Fibroblast of pulmonary artery (primary cell): ENCODE measurements around the gene PDHX.
A peak's percentile ranks its signal among the peaks of the same experiment; 100 is the strongest.
"Not testable (repeated sequence)": the region's sequence is repeated elsewhere in the genome, so short reads cannot be mapped to it uniquely, and the experiment has no call there.

Source experiments
- DNase-seq: peaks from one replicate; pipeline ENCODE4 v3.0.0-alpha.2; 2010; ENCODE audit warnings: low read depth
- H3K4me3 ChIP-seq: replicated peaks from 2 replicates; pipeline ENCODE4 v1.5.1; 2011; ENCODE audit warnings: low read depth, mild to moderate bottlenecking, control low read depth, low read length, moderate library complexity
- TF ChIP-seq, protein P1 (sequence below): IDR thresholded peaks from 2 replicates; pipeline ENCODE4 v1.5.1; 2011; ENCODE audit warnings: mild to moderate bottlenecking, control low read depth, low read length, inconsistent platforms; ENCODE audit errors: missing control alignments

Gene PDHX

DNA sequence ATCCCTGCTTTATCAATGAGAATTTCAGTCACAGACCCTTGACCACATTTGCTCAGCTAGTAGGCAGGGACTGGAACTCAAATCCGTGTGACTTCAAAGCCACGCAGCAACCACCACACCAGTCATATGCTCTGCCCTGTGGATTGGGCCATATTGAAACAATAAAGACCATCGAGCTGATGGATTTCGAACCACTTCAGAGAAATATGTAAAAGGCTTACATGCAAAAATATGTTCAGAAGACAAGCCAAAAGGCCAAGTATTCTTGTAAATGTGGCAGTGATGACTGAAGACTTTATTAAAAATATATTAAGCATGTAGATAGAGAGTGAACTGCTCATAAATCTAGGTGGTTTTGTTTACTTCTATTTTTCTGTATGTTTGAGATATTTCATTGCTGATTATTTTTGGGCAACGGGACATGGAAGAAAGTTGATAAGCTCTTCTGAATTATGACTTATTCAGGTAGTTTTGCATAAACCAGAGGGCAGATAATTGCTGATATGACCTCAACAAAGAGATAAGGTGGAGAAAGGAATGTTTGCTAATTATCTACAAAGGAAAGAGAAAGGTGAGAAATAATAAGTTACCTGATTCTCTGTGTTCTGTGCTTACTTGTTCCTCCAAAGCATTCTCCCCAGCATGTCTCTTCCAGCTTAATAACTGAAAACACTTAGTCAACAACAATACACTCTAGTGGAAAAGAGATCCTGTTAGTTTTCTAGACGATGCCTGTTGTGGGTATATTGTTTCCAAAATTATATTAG is 99.4 kb downstream of the PDHX start:
- TF ChIP-seq, protein P1, sequence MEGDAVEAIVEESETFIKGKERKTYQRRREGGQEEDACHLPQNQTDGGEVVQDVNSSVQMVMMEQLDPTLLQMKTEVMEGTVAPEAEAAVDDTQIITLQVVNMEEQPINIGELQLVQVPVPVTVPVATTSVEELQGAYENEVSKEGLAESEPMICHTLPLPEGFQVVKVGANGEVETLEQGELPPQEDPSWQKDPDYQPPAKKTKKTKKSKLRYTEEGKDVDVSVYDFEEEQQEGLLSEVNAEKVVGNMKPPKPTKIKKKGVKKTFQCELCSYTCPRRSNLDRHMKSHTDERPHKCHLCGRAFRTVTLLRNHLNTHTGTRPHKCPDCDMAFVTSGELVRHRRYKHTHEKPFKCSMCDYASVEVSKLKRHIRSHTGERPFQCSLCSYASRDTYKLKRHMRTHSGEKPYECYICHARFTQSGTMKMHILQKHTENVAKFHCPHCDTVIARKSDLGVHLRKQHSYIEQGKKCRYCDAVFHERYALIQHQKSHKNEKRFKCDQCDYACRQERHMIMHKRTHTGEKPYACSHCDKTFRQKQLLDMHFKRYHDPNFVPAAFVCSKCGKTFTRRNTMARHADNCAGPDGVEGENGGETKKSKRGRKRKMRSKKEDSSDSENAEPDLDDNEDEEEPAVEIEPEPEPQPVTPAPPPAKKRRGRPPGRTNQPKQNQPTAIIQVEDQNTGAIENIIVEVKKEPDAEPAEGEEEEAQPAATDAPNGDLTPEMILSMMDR: no peak
- no peak overlapping the region for H3K4me3 ChIP-seq

DNA sequence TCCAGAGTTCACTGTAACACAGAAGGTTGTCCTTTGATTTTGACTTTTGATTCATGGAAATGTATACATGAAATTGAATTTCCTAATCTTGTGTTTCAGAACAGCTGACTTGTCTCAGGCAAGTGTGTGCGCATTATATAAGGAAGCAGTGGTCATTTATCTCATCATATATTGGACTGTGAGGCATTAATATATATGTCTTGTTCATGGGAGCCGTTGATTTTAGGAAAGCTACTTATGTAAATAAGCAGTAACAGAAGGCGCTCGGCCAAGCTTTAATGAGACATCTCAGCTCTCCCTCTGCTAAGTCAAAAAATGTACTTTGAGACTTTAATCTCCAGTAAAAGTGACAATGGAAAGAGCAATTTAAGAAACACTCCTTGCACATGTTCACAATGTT is 100.5 kb downstream of the PDHX start:
- no peak overlapping the region for H3K4me3 ChIP-seq
- TF ChIP-seq, protein P1: no peak
- no peak for DNase-seq

More for the DNA sequence above, 99.4 kb downstream of the PDHX start:
- DNase-seq: no peak

DNA sequence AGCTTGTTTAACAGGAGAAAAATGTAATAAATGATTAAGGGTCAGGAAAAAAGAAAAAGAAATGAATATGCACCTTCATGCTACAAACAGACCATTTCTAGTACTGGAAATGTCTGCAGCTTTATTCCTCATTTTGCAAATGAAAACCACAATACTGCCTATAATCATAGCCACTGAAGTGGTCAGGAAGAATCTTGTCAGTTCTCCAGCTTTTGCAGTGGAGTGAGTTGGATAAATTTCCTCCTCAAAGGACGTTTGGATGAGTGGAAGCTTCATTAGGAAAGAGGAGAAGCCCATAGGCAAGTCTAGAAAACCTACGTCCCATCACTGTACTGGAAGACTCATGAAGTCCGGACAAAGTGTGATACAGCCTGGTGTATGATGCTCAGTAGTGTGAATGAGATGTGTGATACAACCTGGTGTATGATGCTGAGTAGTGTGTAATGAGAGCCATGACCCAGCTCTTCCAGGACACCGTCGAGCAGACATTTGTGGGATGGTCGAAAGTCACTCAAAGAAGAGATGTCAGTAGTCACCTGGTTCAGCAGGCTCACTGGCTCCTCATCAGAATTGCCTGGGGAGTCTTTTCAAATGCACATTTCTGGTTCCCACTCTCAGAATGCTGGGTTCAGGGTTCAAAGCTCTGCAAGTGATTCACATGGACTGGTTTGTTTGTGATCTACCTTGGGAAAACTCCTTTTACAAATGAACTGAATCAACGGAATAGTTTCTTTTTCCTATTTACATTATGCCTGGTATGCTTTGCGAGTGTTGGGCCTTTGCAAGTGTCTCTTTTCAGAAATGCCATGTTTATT is 101.3 kb downstream of the PDHX start:
- DNase-seq: no peak
- TF ChIP-seq, protein P1: no peak
- H3K4me3 ChIP-seq: no peak overlapping the region

DNA sequence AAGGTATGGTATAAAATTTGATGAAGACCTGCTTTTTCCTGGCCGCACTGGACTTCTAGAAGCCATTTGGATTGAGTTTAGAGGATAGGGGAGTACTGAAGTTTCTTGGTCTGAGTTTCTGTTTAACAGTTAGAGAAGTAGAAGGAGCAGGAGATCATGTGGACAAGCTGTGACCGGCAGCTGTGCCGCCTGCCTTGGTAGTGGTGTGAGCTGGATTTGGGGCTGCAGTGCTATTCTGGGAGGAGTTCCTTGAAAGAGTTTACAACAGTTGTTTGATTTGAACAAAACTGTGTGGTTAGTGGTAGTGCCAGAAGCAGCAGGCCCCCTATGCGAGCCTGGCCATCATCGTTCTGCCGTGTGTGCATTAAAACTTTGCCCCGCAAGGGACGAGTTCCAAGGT is 105.2 kb downstream of the PDHX start:
- TF ChIP-seq, protein P1: no peak
- no peak for DNase-seq
- no peak overlapping the region for H3K4me3 ChIP-seq

DNA sequence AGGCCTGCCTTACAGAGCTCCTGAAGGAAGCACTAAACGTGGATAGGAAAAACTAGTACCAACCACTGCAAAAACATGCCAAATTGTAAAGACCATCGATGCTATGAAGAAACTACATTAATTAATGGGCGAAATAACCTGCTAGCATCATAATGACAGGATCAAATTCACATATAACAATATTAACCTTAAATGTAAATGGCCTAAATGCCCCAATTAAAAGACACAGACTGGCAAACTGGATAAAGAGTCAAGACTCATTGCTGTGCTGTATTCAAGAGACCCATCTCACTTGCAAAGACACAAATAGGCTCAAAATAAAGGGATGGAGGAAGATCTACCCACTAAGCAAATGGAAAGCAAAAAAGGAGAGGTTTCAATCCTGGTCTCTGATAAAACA is 107.5 kb downstream of the PDHX start:
- not testable (repeated sequence) for H3K4me3 ChIP-seq, DNase-seq

DNA sequence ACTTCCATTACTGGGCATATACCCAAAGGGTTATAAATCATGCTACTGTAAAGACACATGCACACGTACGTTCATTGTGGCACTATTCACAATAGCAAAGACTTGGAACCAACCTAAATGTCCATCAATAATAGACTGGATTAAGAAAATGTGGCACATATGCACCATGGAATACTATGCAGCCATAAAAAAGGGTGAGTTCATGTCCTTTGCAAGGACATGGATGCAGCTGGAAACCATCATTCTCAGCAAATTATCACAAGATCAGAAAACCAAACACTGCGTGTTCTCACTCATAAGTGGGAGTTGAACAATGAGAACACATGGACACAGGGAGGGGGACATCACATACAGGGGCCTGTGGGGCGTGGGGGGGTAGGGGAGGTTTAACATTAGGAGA is 111.6 kb downstream of the PDHX start:
- DNase-seq, H3K4me3 ChIP-seq: not testable (repeated sequence)

DNA sequence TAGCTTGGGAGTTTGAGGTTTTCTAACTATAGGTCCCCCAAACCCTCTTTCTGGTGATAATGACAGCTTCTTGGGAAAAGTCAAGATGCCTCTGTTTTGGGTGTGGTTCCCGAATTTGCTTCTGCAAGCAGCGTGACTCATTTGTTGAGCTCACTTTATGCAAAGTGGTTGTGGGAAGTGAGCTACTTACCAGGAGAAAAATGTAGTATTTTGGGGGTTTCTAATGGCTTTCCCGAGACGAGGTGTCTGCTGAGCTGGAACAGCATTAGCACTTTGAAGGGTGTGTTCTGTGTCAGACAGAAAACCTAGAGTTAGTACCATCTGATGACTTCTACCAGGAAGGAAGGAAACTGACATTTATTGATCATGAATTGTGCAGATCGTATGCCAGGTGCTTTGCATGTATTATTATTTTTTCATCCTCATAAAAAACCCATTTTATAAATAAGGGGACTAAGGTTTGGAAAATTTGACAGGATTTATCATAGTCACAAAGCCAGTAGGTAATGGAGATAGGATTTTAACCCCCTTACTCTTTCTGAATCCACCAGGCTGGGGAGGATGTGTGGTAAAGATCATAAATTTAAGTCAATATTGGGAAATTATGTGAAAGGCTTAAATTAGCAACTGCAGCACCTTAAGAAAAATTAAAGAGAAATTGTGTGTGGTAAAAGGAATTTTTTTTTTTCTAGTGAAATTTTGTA is 113.7 kb downstream of the PDHX start:
- peak; percentile 75 for DNase-seq
- no peak overlapping the region for H3K4me3 ChIP-seq
- TF ChIP-seq, protein P1: no peak
